WTC11 (cell line): ENCODE data around the gene ADAMTSL5. TPM values are rescaled to one million over a fixed set of nuclear protein-coding genes. Genes with fewer than 3 reads are reported as not detected.

Source experiments
- ATAC-seq: fragments of 200-7000 bp; cut with Tn5 transposase; 2 replicates; pipeline ENCODE4 v1.10.0; 2021; ENCODE audit warnings: mild to moderate bottlenecking, moderate library complexity
- CTCF ChIA-PET: fragments of 300-600 bp; sonication (Branson Sonifier 250); formaldehyde crosslinking; loops from one replicate; lab custom pipeline; 2021; ENCODE audit warnings: antibody characterized with exemption; lab: Charles Lee
- POLR2A ChIA-PET: fragments of 350-600 bp; sonication (Branson Sonifier 250); formaldehyde crosslinking; loops from one replicate; lab custom pipeline; 2021; ENCODE audit warnings: antibody characterized with exemption; lab: Charles Lee
- DNase-seq: peaks from one replicate; pipeline ENCODE4 v3.0.0; 2021; ENCODE audit warnings: low spot score
- H3K27ac Mint-ChIP-seq: 2 replicates; pipeline ENCODE4 v1.8.0; 2021; ENCODE audit warnings: mixed read lengths
- H3K27me3 Mint-ChIP-seq: 2 replicates; pipeline ENCODE4 v1.8.0; 2021; ENCODE audit warnings: low read depth, mild to moderate bottlenecking, moderate library complexity, mixed read lengths
- H3K36me3 Mint-ChIP-seq: 2 replicates; pipeline ENCODE4 v1.8.0; 2021; ENCODE audit warnings: mixed read lengths
- H3K4me1 Mint-ChIP-seq: 2 replicates; pipeline ENCODE4 v1.8.0; 2022; ENCODE audit warnings: mixed read lengths
- H3K4me3 Mint-ChIP-seq: 2 replicates; pipeline ENCODE4 v1.8.0; 2021; ENCODE audit warnings: mild to moderate bottlenecking, moderate library complexity, mixed read lengths
- H3K9me3 Mint-ChIP-seq: 2 replicates; pipeline ENCODE4 v1.8.0; 2021; ENCODE audit warnings: mixed read lengths
- CREM ChIP-seq: sonication (generic); formaldehyde crosslinking; IDR thresholded peaks from 2 replicates; pipeline ENCODE4 v1.8.1; 2022; ENCODE audit warnings: mild to moderate bottlenecking, missing genetic modification reagents, moderate library complexity
- E2F4 ChIP-seq: sonication (generic); formaldehyde crosslinking; IDR thresholded peaks from 2 replicates; pipeline ENCODE4 v1.8.1; 2022; ENCODE audit warnings: low read depth, mild to moderate bottlenecking, moderate library complexity, missing genetic modification reagents, borderline replicate concordance
- ELF4 ChIP-seq: sonication (generic); formaldehyde crosslinking; IDR thresholded peaks from 2 replicates; pipeline ENCODE4 v1.8.1; 2022; ENCODE audit warnings: low read depth, mild to moderate bottlenecking, moderate library complexity, missing genetic modification reagents
- ETV6 ChIP-seq: sonication (generic); formaldehyde crosslinking; IDR thresholded peaks from 2 replicates; pipeline ENCODE4 v1.8.1; 2022; ENCODE audit warnings: mild to moderate bottlenecking, missing genetic modification reagents
- FOXK1 ChIP-seq: sonication (generic); formaldehyde crosslinking; IDR thresholded peaks from 2 replicates; pipeline ENCODE4 v1.8.0; 2022; ENCODE audit warnings: mild to moderate bottlenecking, moderate library complexity, missing genetic modification reagents
- HMGA2 ChIP-seq: fragments of 250-450 bp; sonication (Bioruptor Pico); IDR thresholded peaks from 2 replicates; pipeline ENCODE4 v1.4.0; 2021; ENCODE audit warnings: mild to moderate bottlenecking, moderate library complexity
- JUN ChIP-seq: sonication (generic); formaldehyde crosslinking; IDR thresholded peaks from 2 replicates; pipeline ENCODE4 v1.8.0; 2023; ENCODE audit warnings: mild to moderate bottlenecking, missing genetic modification reagents
- MAX ChIP-seq: sonication (generic); formaldehyde crosslinking; IDR thresholded peaks from 2 replicates; pipeline ENCODE4 v1.8.0; 2022; ENCODE audit warnings: mild to moderate bottlenecking, missing genetic modification reagents
- NFATC4 ChIP-seq: fragments of 250-450 bp; sonication (Bioruptor Pico); IDR thresholded peaks from 2 replicates; pipeline ENCODE4 v1.9.0; 2021; ENCODE audit warnings: mild to moderate bottlenecking
- RELA ChIP-seq: sonication (generic); formaldehyde crosslinking; IDR thresholded peaks from 2 replicates; pipeline ENCODE4 v1.8.1; 2022; ENCODE audit warnings: missing genetic modification reagents, mild to moderate bottlenecking, borderline replicate concordance
- TP53 ChIP-seq: sonication (generic); formaldehyde crosslinking; IDR thresholded peaks from 2 replicates; pipeline ENCODE4 v1.8.1; 2023; ENCODE audit warnings: mild to moderate bottlenecking, missing genetic modification reagents
- USF2 ChIP-seq: sonication (generic); formaldehyde crosslinking; IDR thresholded peaks from 2 replicates; pipeline ENCODE4 v1.8.1; 2023; ENCODE audit warnings: mild to moderate bottlenecking, missing genetic modification reagents, moderate library complexity
- ZNF232 ChIP-seq: sonication (generic); formaldehyde crosslinking; IDR thresholded peaks from 2 replicates; pipeline ENCODE4 v1.8.0; 2022; ENCODE audit warnings: mild to moderate bottlenecking, missing genetic modification reagents
- ZNF317 ChIP-seq: sonication (generic); formaldehyde crosslinking; IDR thresholded peaks from 2 replicates; pipeline ENCODE4 v1.8.1; 2023; ENCODE audit warnings: low read depth, mild to moderate bottlenecking, moderate library complexity, missing genetic modification reagents, borderline replicate concordance
- ZNF416 ChIP-seq: fragments of 250-450 bp; sonication (Bioruptor Pico); IDR thresholded peaks from 2 replicates; pipeline ENCODE4 v1.9.0; 2021; ENCODE audit warnings: mild to moderate bottlenecking, inconsistent platforms
- ZNF512 ChIP-seq: sonication (generic); formaldehyde crosslinking; IDR thresholded peaks from 2 replicates; pipeline ENCODE4 v1.8.1; 2022; ENCODE audit warnings: missing genetic modification reagents, borderline replicate concordance
- total RNA-seq: library from RNA; stranded (reverse); gene quantifications from 3 replicates; pipeline ENCODE4 v1.2.3, GENCODE V29; 2021

The ADAMTSL5 gene
- total RNA-seq, 1 experiment from 2014 or later, result 1.5 TPM

DNA sequence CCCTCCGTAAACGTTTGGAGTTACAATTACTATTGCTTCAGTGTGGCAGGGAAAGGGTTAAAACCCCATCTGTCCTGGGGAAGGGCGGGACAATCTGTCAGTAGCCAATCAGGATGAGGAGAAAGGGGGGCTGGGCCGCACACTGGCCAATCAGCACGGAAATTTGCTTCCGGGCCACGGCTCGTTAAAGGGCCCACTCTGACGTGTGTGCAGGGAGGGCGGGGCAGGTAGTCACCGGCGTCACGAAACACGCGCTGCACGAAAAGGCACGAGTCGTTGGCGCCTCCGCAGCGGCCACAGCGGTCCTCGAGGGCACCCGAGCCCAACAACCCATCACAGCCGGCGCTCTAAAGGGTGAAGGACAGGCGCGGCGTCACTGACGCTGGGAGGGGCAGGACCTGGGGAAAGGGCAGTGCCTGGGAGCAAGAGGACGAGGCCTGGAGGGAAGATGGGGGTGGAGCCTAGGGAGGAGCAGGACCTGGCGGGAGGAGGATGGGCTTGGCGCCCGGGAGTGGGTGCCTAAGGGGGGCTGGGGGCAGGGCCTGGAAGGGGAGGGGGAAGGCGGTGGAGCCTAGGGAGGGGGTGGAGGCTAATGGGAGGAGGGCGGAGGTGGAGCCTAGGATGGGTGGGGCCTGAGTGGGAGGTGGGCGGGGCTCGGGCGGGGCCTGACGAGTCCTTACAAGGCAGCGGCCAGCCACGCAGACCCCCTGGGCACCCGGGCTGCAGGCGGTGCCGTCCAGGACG, 4.9 kb downstream of the ADAMTSL5 start (continued):
- TF ChIP-seq MAX (CRISPR knock-in tag), result peak; percentile 80
- TF ChIP-seq USF2 (CRISPR knock-in tag), result peak; percentile 29; the same call in 1 of the 2 replicates
- TF ChIP-seq RELA (CRISPR knock-in tag), result no peak
- peak; percentile 67; the same call in 1 of the 2 replicates for TF ChIP-seq CREM (CRISPR knock-in tag)
- TF ChIP-seq TP53 (CRISPR knock-in tag), result no peak
- no peak for TF ChIP-seq HMGA2
- no peak for TF ChIP-seq ZNF512 (CRISPR knock-in tag)
- no peak for TF ChIP-seq NFATC4 (CRISPR knock-in tag)
- TF ChIP-seq ZNF416 (CRISPR knock-in tag), result no peak
- TF ChIP-seq FOXK1 (CRISPR knock-in tag), result peak; percentile 69; the same call in 1 of the 2 replicates
- TF ChIP-seq ETV6 (CRISPR knock-in tag), result peak; percentile 37; the same call in 1 of the 2 replicates
- TF ChIP-seq E2F4 (CRISPR knock-in tag), result no peak

GRCh38 chr19:1507192-1507660, 5.6 kb downstream of the ADAMTSL5 start:
- H3K9me3 Mint-ChIP-seq, result no peaks in the 10 kb centered on the region
- POLR2A ChIA-PET, result no interaction called here
- no peak for DNase-seq
- no peaks in the 10 kb centered on the region for H3K36me3 Mint-ChIP-seq
- H3K27ac Mint-ChIP-seq, result no peak overlapping the region
- no peak for TF ChIP-seq JUN
- TF ChIP-seq, all 79 proteins: peak for 0
- Mint-ChIP-seq H3K4me1 (no peaks in the 10 kb centered on the region; the same call in 1 of the 2 replicates), H3K27me3 (peaks cover 64% of the 10 kb centered on the region), H3K4me3 (peak overlapping the region; percentile 94)
- ATAC-seq, result no peak
- CTCF ChIA-PET, result interaction anchor here (0.6 kb wide), 1 partner anchor 206 kb away, joined by 3 read pairs; no protein-coding TSS in a partner anchor

- H3K9me3 Mint-ChIP-seq, result no peaks in the 10 kb centered on the region
- no peak for ATAC-seq
- H3K27me3 Mint-ChIP-seq, result peaks cover 61% of the 10 kb centered on the region
- no peak for DNase-seq
- no peak overlapping the region for H3K4me3 Mint-ChIP-seq
- no peaks in the 10 kb centered on the region; the same call in 1 of the 2 replicates for H3K4me1 Mint-ChIP-seq
- no peak for TF ChIP-seq ELF4 (CRISPR knock-in tag)
- TF ChIP-seq ZNF317, result no peak
- no peak for TF ChIP-seq ZNF232
- POLR2A ChIA-PET, result no interaction called here
- no peaks in the 10 kb centered on the region for H3K36me3 Mint-ChIP-seq
- CTCF ChIA-PET, result interaction anchor here (1.9 kb wide), 1 partner anchor 40 kb away, joined by 9 read pairs; no protein-coding TSS in a partner anchor
- no peak overlapping the region for H3K27ac Mint-ChIP-seq
These were observed 6.6 kb downstream of the ADAMTSL5 start for GRCh38 chr19:1505991-1506881.
